Measurements from ENCODE around the gene SPATA25.
"Not testable (repeated sequence)": the region's sequence is repeated elsewhere in the genome, so short reads cannot be mapped to it uniquely, and the experiment has no call there.

Gene SPATA25

GRCh38 chr20:45887346-45887715 lies at the start of gene SPATA25:
TSS of gene SPATA25 (minus strand) at chr20:45887622. CDS start at chr20:45887590, 32 bp downstream.
- DNase-seq = no peak

- no peak for DNase-seq
Observed at GRCh38 chr20:45935416-45936046, 48.1 kb upstream of the SPATA25 start.

- peak; percentile 100 for DNase-seq
Observed at GRCh38 chr20:45934586-45935415, 47.4 kb upstream of the SPATA25 start, which contains the start of gene PCIF1. TSS of gene PCIF1 (plus strand) at chr20:45934683. CDS start at chr20:45939000, 4,317 bp downstream.

DNA sequence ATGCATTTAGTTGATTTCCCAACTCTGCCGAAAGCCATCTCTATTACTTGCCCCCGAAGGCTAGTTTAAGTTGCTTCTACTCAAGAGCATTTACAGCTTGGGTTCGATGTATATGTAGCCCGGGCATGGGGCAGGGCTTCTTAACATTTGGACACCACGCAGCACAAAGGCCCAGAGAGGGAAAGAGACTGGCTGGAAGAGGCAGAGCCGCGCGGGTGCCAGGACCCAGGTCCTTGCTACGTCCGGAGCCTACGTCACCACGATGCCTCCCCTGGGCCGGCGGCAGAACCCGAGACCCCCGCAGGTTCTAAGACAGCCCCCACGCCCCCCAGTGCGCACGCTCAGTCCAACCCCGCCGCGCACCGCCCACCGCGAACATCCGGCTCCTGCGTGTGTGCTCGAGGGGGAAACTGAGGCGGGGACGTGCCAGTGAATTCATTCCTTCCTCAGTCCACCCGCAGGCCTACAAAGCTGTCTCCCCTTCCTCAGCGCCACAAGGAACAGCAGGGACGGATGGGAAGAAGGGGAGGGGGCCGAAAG lies 46.7 kb upstream of the SPATA25 start:
- DNase-seq = no peak

GRCh38 chr20:45933266-45934045 lies 46.0 kb upstream of the SPATA25 start:
- DNase-seq = peak; percentile 84

- DNase-seq = not testable (repeated sequence)
Observed at GRCh38 chr20:45931680-45932079, 44.3 kb upstream of the SPATA25 start.

- DNase-seq = no peak
Observed at GRCh38 chr20:45927071-45927878, 39.9 kb upstream of the SPATA25 start.

DNA sequence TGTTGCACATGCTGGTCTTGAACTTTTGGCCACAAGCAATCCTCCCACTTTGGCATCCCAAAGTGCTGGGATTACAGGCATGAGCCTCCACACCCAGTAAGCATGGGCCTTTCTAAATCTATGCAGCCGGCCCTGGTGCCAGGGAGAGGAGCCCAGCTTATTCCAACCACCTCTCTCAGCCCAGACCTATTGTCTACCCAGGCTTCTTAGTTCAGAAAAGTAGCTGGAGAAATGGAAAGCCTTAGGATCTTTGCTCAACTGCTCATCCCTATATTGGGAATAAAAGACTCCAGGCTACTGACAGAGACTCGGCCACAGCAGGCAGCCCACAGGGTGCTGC lies 39.3 kb upstream of the SPATA25 start:
- DNase-seq = no peak

- no peak for DNase-seq
Observed at GRCh38 chr20:45925821-45926506, 38.5 kb upstream of the SPATA25 start.

DNA sequence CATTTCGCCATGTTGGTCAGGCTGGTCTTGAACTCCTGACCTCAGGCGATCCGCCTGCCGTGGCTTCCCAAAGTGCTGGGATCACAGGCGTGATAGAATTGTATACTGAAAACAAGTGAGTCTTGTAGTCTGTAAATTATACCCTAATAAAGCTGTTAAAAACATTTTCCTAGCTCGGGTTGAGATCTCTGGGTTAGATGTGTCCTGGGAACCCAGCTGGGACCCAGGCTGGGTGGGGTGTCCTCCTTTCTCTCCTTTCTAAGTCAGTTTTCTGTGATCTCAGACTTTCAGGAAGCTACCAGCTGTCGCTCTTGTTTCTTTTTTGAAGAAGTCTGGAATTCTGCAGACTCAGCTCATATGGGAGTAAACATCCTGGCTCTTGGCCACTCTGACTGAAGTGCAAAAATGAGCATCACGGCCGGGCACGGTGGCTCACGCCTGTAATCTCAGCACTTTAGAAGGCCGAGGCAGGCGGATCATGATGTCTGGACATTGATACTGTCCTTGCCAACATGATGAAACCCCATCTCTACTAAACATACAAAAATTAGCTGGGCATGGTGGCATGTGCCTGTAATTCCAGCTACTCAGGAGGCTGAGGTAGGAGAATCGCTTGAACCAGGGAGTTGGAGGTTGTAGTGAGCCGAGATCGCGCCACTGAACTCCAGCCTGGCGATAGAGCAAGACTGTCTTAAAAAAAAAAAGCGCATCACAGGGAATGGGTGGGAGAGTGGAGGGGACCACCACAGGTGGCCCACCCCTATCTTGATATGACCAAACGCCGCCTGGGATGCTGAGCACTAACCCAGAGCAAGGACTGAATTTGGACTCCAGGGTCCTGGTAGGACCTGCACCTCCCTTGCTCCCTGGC lies 37.2 kb upstream of the SPATA25 start:
- no peak for DNase-seq

GRCh38 chr20:45921337-45922189 lies 34.1 kb upstream of the SPATA25 start:
- no peak for DNase-seq

GRCh38 chr20:45920462-45921336 lies 33.3 kb upstream of the SPATA25 start:
- no peak for DNase-seq

DNA sequence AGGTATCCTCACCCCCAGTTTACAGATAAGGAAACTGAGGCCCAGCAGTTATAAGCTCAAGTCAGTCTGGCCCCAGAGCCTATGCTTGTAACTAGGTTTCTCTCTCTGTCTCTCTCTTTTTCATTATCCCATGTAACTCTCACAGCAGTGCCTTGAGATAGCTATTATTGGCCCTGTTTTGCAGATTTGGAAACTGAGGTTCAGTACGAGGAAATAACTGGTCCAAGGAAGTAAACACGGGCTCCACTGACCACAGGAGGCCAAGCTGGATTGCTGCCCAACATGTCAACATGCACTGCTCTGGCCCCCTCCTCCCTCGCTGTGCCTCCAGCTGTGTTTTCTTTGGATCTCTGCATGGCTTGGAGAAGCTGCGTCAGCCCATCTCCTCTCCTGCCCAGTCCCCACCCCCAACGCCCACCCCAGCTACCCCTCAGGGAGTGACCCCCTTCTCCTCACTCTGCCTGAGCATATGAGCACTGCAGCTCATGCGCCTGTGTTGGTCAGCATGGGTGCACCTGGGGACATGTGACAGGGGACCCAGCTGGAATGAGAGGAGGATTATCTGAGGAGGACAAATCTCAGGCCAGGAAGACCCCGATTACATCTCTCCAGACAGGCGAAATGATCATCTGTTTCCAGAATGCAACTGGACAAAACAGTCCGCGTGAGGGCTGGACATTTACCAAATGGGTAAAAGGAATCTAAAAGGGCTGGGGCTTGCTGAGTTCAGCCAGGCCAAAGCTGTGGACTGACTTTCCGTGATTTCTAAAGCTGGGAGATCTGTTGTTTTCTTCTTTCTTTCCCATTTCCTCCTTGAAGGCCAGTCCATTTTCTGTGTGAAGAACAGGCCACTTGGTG lies 32.3 kb upstream of the SPATA25 start:
- DNase-seq = peak; percentile 59

DNA sequence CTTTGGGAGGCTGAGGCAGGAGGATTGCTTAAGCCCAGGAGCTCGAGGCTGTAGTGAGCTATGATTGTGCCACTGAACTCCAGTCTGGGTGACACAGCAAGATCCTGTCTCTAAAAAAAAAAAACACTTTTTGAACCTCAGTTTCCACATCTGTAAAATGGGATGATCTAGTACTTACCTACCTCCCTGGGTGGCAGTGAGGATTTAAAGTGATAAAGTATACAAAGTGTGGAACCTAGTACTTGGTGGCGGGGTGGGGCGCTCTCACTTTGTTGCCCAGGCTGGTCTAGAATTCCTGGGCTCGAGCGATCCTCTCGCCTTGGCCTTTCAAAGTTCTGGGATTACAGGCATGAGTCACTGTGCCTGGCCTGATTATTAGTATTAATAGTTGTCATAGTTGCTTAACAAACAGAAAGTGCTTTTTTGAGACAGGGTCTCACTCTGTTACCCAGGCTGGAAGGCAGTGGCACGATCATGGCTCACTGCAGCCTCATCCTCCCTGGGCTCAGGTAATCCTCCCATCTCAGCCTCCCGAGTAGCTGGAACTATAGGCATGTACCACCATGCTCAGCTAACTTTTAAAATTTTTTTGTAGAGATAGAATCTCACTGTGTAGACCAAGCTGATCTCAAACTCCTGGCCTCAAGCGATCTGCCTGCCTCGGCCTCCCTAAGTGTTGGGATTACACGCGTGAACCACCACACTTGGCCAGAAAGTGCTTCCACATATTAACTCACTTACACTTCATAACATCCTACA lies 31.5 kb upstream of the SPATA25 start:
- no peak for DNase-seq

- no peak for DNase-seq
Observed at GRCh38 chr20:45918182-45918737, 30.8 kb upstream of the SPATA25 start.

DNA sequence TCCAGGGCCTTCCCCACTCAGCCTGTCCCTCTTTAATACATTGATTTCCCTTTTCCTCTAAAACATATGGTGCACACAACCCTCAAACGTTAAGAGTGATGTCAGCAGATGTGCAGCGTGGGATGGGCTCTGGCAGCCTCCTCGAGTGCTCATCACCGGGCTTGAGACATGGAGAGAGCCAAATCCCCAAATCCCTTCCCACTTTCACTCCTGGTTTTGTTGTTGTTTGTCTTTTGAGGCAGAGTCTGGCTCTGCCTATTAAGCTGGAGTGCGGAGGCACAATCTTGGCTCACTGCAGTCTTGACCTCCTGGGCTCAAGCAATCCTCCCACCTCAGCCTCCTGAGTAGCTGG lies 30.3 kb upstream of the SPATA25 start:
- peak; percentile 39 for DNase-seq

- no peak for DNase-seq
Observed at GRCh38 chr20:45913116-45913515, 25.7 kb upstream of the SPATA25 start.

Measured in eye (tissue), 1 donor.